ENCODE data around the gene AFP. TPM values are rescaled to one million over a fixed set of nuclear protein-coding genes. Genes with fewer than 3 reads are reported as not detected.

Gene AFP
- total and polyA plus RNA-seq, 2 of the 13 experiments (the other 11 are each of a cell fraction or from before 2014, with no cell fraction given): 9,434 to 13,105 TPM

- TF ChIP-seq, protein P1, sequence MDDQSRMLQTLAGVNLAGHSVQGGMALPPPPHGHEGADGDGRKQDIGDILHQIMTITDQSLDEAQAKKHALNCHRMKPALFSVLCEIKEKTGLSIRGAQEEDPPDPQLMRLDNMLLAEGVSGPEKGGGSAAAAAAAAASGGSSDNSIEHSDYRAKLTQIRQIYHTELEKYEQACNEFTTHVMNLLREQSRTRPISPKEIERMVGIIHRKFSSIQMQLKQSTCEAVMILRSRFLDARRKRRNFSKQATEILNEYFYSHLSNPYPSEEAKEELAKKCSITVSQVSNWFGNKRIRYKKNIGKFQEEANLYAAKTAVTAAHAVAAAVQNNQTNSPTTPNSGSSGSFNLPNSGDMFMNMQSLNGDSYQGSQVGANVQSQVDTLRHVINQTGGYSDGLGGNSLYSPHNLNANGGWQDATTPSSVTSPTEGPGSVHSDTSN (CRISPR knock-in tag; IDR thresholded peaks at IDR 0.05; ENCODE audit: borderline replicate concordance): no peak
- no peak for TF ChIP-seq BATF2 (CRISPR knock-in tag; IDR thresholded peaks at IDR 0.05)
- TF ChIP-seq, protein P2, sequence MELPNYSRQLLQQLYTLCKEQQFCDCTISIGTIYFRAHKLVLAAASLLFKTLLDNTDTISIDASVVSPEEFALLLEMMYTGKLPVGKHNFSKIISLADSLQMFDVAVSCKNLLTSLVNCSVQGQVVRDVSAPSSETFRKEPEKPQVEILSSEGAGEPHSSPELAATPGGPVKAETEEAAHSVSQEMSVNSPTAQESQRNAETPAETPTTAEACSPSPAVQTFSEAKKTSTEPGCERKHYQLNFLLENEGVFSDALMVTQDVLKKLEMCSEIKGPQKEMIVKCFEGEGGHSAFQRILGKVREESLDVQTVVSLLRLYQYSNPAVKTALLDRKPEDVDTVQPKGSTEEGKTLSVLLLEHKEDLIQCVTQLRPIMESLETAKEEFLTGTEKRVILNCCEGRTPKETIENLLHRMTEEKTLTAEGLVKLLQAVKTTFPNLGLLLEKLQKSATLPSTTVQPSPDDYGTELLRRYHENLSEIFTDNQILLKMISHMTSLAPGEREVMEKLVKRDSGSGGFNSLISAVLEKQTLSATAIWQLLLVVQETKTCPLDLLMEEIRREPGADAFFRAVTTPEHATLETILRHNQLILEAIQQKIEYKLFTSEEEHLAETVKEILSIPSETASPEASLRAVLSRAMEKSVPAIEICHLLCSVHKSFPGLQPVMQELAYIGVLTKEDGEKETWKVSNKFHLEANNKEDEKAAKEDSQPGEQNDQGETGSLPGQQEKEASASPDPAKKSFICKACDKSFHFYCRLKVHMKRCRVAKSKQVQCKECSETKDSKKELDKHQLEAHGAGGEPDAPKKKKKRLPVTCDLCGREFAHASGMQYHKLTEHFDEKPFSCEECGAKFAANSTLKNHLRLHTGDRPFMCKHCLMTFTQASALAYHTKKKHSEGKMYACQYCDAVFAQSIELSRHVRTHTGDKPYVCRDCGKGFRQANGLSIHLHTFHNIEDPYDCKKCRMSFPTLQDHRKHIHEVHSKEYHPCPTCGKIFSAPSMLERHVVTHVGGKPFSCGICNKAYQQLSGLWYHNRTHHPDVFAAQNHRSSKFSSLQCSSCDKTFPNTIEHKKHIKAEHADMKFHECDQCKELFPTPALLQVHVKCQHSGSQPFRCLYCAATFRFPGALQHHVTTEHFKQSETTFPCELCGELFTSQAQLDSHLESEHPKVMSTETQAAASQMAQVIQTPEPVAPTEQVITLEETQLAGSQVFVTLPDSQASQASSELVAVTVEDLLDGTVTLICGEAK (IDR thresholded peaks at IDR 0.05): no peak
- TF ChIP-seq, protein P2 (CRISPR knock-in tag; IDR thresholded peaks at IDR 0.05): no peak
- no peak for TF ChIP-seq ZSCAN30 (CRISPR knock-in tag; IDR thresholded peaks at IDR 0.05)
- peak; percentile 75 for TF ChIP-seq SOX13 (IDR thresholded peaks at IDR 0.05)
- peak in 1 of 2 experiments; percentile 95; a peak in 2 of 4 replicates for TF ChIP-seq SOX13 (CRISPR knock-in tag; conservative IDR thresholded peaks at IDR 0.05 in 1 of 2, IDR thresholded peaks at IDR 0.05 in 1 of 2)
- TF ChIP-seq SSRP1 (CRISPR knock-in tag; IDR thresholded peaks at IDR 0.05): peak; percentile 95
- TF ChIP-seq GABPA (IDR thresholded peaks at IDR 0.05; ENCODE audit: low read depth, low read length): no peak
- no peak for TF ChIP-seq GABPA (CRISPR knock-in tag; IDR thresholded peaks at IDR 0.05; ENCODE audit: low read depth)
- TF ChIP-seq NFATC3 (CRISPR knock-in tag; IDR thresholded peaks at IDR 0.05): no peak
- no peak for TF ChIP-seq MTA1 (CRISPR knock-in tag; IDR thresholded peaks at IDR 0.05; ENCODE audit: borderline replicate concordance)
- TF ChIP-seq POLR2G (IDR thresholded peaks at IDR 0.05; ENCODE audit: low read depth, low read length): peak; percentile 68
- no peak for TF ChIP-seq HNRNPK (IDR thresholded peaks at IDR 0.05; ENCODE audit: low read depth, low read length, poor library complexity, severe bottlenecking)
- no peak for TF ChIP-seq ZMYM4 (CRISPR knock-in tag; IDR thresholded peaks at IDR 0.05)
- TF ChIP-seq MEIS2 (CRISPR knock-in tag; IDR thresholded peaks at IDR 0.05): no peak
- TF ChIP-seq ZNF18 (CRISPR knock-in tag; IDR thresholded peaks at IDR 0.05; ENCODE audit: insufficient replicate concordance): no peak
These were observed 3.6 kb upstream of the AFP start (continued) for GRCh38 chr4:73432169-73433000.
